Mammary epithelial cell (primary cell): Measurements from ENCODE around the gene SFXN1.

ENCODE experiments used
- EZH2 ChIP-seq: IDR thresholded peaks from 2 replicates; pipeline ENCODE4 v1.6.1; 2012; ENCODE audit warnings: low read length, inconsistent platforms, borderline replicate concordance
- TF ChIP-seq, protein P1 (sequence below), 2 donors: IDR thresholded peaks in 1 of 2; conservative IDR thresholded peaks in 1 of 2; 2 replicates each; pipeline ENCODE4 v1.5.1; 2011 to 2012; ENCODE audit warnings: inconsistent platforms in 2 of 2, low read length in 2 of 2, mild to moderate bottlenecking in 2 of 2, control low read depth in 1 of 2, low read depth in 1 of 2; ENCODE audit not compliant: insufficient read depth in 1 of 2; ENCODE audit errors: extremely low read depth in 1 of 2

DNA sequence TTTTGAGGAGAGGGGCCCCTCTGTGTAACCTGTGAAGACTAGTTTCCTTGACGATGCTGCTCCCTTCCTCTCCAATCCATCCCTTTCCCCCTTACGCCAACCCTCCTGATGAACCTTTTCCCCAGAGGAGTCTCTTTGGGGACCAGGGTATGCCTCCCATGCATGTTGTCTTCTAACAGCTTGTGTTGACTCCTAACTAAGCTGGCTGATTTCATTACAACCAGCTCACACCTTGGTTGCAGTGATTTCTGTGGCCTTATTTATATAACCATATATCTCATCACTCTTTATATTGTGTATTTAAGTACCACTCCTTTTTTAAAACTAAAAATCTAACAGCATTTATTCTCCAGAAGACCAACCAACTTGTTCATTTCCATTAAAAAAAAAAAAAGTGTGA lies 42.5 kb downstream of the SFXN1 start:
- TF ChIP-seq, protein P1, sequence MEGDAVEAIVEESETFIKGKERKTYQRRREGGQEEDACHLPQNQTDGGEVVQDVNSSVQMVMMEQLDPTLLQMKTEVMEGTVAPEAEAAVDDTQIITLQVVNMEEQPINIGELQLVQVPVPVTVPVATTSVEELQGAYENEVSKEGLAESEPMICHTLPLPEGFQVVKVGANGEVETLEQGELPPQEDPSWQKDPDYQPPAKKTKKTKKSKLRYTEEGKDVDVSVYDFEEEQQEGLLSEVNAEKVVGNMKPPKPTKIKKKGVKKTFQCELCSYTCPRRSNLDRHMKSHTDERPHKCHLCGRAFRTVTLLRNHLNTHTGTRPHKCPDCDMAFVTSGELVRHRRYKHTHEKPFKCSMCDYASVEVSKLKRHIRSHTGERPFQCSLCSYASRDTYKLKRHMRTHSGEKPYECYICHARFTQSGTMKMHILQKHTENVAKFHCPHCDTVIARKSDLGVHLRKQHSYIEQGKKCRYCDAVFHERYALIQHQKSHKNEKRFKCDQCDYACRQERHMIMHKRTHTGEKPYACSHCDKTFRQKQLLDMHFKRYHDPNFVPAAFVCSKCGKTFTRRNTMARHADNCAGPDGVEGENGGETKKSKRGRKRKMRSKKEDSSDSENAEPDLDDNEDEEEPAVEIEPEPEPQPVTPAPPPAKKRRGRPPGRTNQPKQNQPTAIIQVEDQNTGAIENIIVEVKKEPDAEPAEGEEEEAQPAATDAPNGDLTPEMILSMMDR (conservative IDR thresholded peaks at IDR 0.05 in 1 of 2, IDR thresholded peaks at IDR 0.05 in 1 of 2; ENCODE audit: extremely low read depth in 1 of 2, insufficient read depth in 1 of 2, low read depth in 1 of 2, low read length in 2 of 2), result no peak
- no peak for TF ChIP-seq EZH2
